HFFc6 (cell line): Measurements from ENCODE around the gene KCNH8. TPM values are rescaled to one million over a fixed set of nuclear protein-coding genes. Genes with fewer than 3 reads are reported as not detected.

Experiments used
- DNase-seq: peaks from one replicate; pipeline ENCODE4 v3.0.0-alpha.2; 2018
- H3K27ac Mint-ChIP-seq: 2 replicates; pipeline ENCODE4 v1.8.0; 2020; ENCODE audit warnings: mild to moderate bottlenecking, mixed read lengths
- H3K27me3 Mint-ChIP-seq: 2 replicates; pipeline ENCODE4 v1.8.0; 2021; ENCODE audit warnings: mild to moderate bottlenecking, moderate library complexity, mixed read lengths; ENCODE audit not compliant: insufficient read depth
- H3K36me3 Mint-ChIP-seq: 2 replicates; pipeline ENCODE4 v1.8.0; 2021; ENCODE audit warnings: low read depth, mixed read lengths
- H3K4me1 Mint-ChIP-seq: 2 replicates; pipeline ENCODE4 v1.8.0; 2020; ENCODE audit warnings: low read depth, mixed read lengths
- H3K4me3 Mint-ChIP-seq: 2 replicates; pipeline ENCODE4 v1.8.0; 2020; ENCODE audit warnings: mild to moderate bottlenecking, moderate library complexity, mixed read lengths
- H3K9me3 Mint-ChIP-seq: 2 replicates; pipeline ENCODE4 v1.8.0; 2020; ENCODE audit warnings: mild to moderate bottlenecking, mixed read lengths
- CTCF ChIP-seq: fragments of 200-600 bp; sonication (generic); IDR thresholded peaks from 2 replicates; pipeline ENCODE4 v1.5.0; 2021; ENCODE audit warnings: antibody characterized with exemption, mild to moderate bottlenecking
- total RNA-seq, 6 experiments: library from RNA; stranded (reverse); fragmentation: NEBNext Ultra II Directional; extraction: Animal tissue kit (Norgen Biotek cat#: 25700); gene quantifications; 2 replicates in 1 of 6; 3 replicates in 5 of 6; pipeline ENCODE4 v1.2.3, GENCODE V29; 2021

Gene KCNH8
- total RNA-seq, 6 experiments from 2014 or later, result not detected

DNA sequence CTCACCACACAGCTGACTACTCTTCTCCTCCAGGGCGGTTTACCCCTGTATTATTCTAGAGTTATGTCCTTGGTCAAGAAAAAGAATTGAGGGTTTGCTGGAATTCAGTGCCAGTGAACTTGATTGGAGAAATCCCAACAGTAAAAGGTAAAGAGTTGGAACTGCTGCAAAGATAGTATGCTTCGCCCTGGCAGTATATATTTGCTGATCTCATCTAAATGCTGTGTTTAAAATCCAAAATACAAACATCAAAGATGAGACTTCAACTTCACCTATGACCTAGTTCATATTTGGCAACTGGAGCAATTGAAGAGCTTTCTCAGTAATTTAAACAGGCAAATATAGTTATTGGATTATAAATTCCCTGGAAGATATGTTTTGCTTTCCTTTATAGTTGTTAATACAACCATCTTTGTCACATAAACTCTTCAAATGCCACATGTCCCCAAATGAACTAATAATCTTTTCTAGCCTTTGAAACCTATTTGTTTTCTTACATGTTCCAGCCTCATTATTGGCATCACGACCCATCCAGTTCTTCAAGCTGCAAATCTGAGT, 6.5 kb downstream of the KCNH8 start:
- no peak for TF ChIP-seq CTCF
- DNase-seq, result no peak
- H3K27ac Mint-ChIP-seq, result no peak overlapping the region
- peaks cover 3% of the 10 kb centered on the region for H3K9me3 Mint-ChIP-seq
- H3K27me3 Mint-ChIP-seq, result no peaks in the 10 kb centered on the region
- no peaks in the 10 kb centered on the region for H3K36me3 Mint-ChIP-seq
- no peak overlapping the region for H3K4me3 Mint-ChIP-seq
- H3K4me1 Mint-ChIP-seq, result no peaks in the 10 kb centered on the region

DNA sequence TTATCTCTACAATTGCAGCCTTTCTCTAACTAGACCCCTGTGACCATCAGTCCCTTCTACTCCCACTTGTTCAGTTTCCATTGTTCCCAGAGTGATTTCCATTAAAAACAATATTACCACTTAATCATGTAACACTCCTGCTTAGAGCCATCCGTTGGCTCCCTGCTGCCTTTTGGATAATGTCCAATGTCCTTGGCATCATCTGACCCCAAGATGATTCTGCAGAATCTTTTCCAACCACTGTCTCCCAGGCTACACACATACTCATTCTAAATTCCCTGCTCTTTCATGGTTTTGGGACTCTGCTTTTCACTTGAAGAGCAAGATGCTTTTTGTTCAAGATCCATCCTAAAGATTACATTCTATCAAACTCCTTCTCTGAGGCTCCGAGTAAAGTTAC, 7.1 kb downstream of the KCNH8 start:
- DNase-seq, result no peak
- Mint-ChIP-seq H3K27ac (no peak overlapping the region), H3K9me3 (peaks cover 3% of the 10 kb centered on the region), H3K36me3 (no peaks in the 10 kb centered on the region), H3K4me1 (no peaks in the 10 kb centered on the region), H3K27me3 (no peaks in the 10 kb centered on the region), H3K4me3 (no peak overlapping the region)
- no peak for TF ChIP-seq CTCF

- Mint-ChIP-seq H3K27me3 (no peaks in the 10 kb centered on the region), H3K4me1 (no peaks in the 10 kb centered on the region), H3K4me3 (no peak overlapping the region), H3K36me3 (no peaks in the 10 kb centered on the region), H3K9me3 (peaks cover 10% of the 10 kb centered on the region), H3K27ac (no peak overlapping the region)
- no peak for TF ChIP-seq CTCF
- DNase-seq, result no peak
Measured at GRCh38 chr3:19159966-19160635, 11.8 kb downstream of the KCNH8 start.

DNA sequence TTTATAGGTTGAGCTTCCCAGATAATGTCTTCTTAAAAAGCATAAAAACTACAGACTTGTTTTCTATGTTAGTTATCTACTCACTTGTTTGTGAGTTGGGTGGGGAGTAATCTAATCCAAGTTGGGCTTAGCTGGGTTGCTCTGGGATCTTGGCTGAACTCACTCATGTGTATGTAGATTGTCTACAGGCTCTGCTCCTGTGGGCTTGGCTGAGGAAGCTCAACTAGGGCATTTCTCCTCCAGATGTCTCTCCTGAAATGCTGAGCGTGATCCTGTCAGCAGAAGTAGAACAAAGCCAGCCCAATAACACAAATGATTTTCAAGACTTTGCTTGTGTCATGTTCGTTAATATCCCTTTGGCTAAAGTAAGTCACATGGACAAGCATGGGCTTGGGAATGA, 17.3 kb downstream of the KCNH8 start:
- H3K4me3 Mint-ChIP-seq, result no peak overlapping the region
- DNase-seq, result no peak
- H3K9me3 Mint-ChIP-seq, result peaks cover 23% of the 10 kb centered on the region
- TF ChIP-seq CTCF, result no peak
- no peaks in the 10 kb centered on the region for H3K27me3 Mint-ChIP-seq
- no peak overlapping the region for H3K27ac Mint-ChIP-seq
- H3K36me3 Mint-ChIP-seq, result no peaks in the 10 kb centered on the region
- no peaks in the 10 kb centered on the region for H3K4me1 Mint-ChIP-seq

GRCh38 chr3:19171794-19172193, 23.5 kb downstream of the KCNH8 start:
- H3K4me1 Mint-ChIP-seq, result no peaks in the 10 kb centered on the region
- H3K27ac Mint-ChIP-seq, result no peak overlapping the region
- no peak overlapping the region for H3K4me3 Mint-ChIP-seq
- peaks cover 21% of the 10 kb centered on the region for H3K9me3 Mint-ChIP-seq
- H3K36me3 Mint-ChIP-seq, result no peaks in the 10 kb centered on the region; the same call in 1 of the 2 replicates
- TF ChIP-seq CTCF, result no peak
- H3K27me3 Mint-ChIP-seq, result no peaks in the 10 kb centered on the region
- no peak for DNase-seq
